ENCODE data around the gene NOL4. TPM values are rescaled to one million over a fixed set of nuclear protein-coding genes. Genes with fewer than 3 reads are reported as not detected.

Gene NOL4
- total RNA-seq, 1 donor from 2014 or later, result not detected

DNA sequence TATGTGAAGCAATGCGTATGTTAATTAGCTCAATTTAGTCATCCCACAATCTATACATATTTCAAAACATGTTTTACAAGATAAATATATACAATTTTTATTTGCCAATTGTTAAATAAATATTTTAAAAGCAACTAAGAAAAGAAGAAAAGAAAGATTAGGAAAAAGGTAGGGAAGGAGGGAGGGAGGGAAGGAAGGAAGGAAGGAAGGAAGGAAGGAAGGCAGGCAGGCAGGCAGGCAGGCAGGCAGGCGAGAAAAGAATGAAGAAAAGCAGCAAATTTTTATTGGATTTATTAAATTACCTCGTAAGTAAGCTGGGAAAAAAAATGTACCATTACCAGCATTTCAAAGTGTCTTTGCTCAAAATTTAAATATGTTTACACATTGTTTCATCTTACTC lies 30.5 kb downstream of the NOL4 start:
- no peak for DNase-seq (ENCODE audit: extremely low read depth, low read depth, low spot score)

- DNase-seq (ENCODE audit: extremely low read depth, low read depth, low spot score), result no peak
Measured at GRCh38 chr18:34189656-34190435, 34.9 kb downstream of the NOL4 start.

Data from glomerular endothelial cell (primary cell).